ENCODE measurements around the gene ZSCAN30. TPM values are rescaled to one million over a fixed set of nuclear protein-coding genes. Genes with fewer than 3 reads are reported as not detected.

The ZSCAN30 gene
- total RNA-seq, 3 donors from 2014 or later = 9.7 to 14.9 (median 14.3) TPM

GRCh38 chr18:35282353-35282752, 7.7 kb downstream of the ZSCAN30 start:
- no peaks in the 10 kb centered on the region for H3K36me3 ChIP-seq (ENCODE audit: low read depth)
- peak; percentile 66 for ATAC-seq
- TF ChIP-seq, protein P1, sequence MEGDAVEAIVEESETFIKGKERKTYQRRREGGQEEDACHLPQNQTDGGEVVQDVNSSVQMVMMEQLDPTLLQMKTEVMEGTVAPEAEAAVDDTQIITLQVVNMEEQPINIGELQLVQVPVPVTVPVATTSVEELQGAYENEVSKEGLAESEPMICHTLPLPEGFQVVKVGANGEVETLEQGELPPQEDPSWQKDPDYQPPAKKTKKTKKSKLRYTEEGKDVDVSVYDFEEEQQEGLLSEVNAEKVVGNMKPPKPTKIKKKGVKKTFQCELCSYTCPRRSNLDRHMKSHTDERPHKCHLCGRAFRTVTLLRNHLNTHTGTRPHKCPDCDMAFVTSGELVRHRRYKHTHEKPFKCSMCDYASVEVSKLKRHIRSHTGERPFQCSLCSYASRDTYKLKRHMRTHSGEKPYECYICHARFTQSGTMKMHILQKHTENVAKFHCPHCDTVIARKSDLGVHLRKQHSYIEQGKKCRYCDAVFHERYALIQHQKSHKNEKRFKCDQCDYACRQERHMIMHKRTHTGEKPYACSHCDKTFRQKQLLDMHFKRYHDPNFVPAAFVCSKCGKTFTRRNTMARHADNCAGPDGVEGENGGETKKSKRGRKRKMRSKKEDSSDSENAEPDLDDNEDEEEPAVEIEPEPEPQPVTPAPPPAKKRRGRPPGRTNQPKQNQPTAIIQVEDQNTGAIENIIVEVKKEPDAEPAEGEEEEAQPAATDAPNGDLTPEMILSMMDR (IDR thresholded peaks at IDR 0.05) = no peak
- no peak overlapping the region for H3K4me3 ChIP-seq
- H3K4me1 ChIP-seq (ENCODE audit: low read depth) = no peaks in the 10 kb centered on the region
- DNase-seq = no peak
- intact Hi-C loops (cut with DNase I, micrococcal nuclease) = no loop called here
- H3K9me3 ChIP-seq = no peaks in the 10 kb centered on the region

DNA sequence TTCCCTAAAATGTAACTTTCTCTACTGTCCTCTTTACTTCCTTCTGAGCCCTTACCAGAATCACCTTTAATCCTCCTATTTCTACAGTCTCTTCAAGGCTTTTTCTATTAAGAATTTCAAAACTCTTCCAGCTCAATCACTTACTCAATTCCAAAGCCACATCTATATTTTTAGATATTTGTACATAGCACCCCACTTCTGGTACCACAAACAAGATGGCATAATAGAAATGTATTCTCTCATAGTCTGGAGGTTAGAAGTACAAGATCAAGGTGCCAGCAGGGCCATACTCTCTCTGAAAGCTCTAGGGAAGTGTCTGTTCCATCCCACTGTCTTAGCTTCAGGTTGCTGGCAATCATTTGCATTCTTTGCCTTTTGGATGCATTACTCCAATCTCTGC, 11.1 kb downstream of the ZSCAN30 start:
- ATAC-seq (no peak), DNase-seq (no peak)
- Histone ChIP-seq H3K4me1 (ENCODE audit: low read depth) (no peaks in the 10 kb centered on the region), H3K36me3 (ENCODE audit: low read depth) (no peaks in the 10 kb centered on the region), H3K9me3 (no peaks in the 10 kb centered on the region), H3K4me3 (no peak overlapping the region)
- TF ChIP-seq, protein P1 (IDR thresholded peaks at IDR 0.05) = no peak
- intact Hi-C loops (cut with DNase I, micrococcal nuclease) = no loop called here

DNA sequence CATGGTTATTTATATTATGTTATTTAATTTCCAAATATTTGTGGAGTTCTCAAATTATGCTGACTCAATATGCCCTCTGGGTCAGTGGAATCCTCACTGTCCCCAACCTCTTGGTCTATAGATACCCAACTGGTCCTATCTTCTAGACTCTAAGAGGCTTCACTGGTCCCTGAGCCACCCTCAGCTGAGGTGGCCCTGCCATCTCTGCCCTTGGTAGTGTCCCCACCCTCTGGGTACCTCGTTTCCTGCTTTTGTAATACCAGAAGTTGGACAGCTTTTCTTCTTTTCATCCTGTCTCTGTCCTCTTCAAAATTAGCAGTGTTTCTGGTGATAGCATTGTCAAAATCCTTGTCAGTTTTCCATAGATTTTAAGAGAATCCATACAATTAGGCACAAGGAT, 11.9 kb downstream of the ZSCAN30 start:
- intact Hi-C loops (cut with DNase I, micrococcal nuclease) = no loop called here
- TF ChIP-seq, protein P1 (IDR thresholded peaks at IDR 0.05) = no peak
- Histone ChIP-seq H3K9me3 (no peaks in the 10 kb centered on the region), H3K4me1 (ENCODE audit: low read depth) (no peaks in the 10 kb centered on the region), H3K4me3 (no peak overlapping the region), H3K36me3 (ENCODE audit: low read depth) (no peaks in the 10 kb centered on the region)
- no peak for DNase-seq
- ATAC-seq = no peak

DNA sequence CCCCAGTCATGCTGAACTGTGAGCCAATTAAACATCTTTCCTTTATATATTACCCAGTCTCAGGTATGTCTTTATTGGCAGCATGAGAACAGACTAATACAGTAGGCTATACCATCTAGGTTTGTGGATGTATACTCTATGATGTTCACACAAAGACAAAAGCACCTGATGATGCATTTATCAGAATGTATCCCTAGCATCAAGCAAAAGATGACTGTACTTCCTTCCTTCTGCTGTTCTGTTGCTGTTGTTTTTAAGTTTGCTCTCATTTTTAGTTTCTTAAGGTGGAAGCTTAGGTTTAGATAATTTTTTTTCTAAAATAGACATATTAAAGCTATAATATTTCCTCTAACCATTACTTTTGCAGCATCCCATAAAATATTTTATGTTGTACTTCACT, 12.4 kb downstream of the ZSCAN30 start:
- DNase-seq (no peak), ATAC-seq (no peak)
- intact Hi-C loops (cut with DNase I, micrococcal nuclease) = no loop called here
- H3K4me3 ChIP-seq = no peak overlapping the region
- H3K4me1 ChIP-seq (ENCODE audit: low read depth) = no peaks in the 10 kb centered on the region
- TF ChIP-seq, protein P1 (IDR thresholded peaks at IDR 0.05) = no peak
- H3K9me3 ChIP-seq = no peaks in the 10 kb centered on the region
- no peaks in the 10 kb centered on the region for H3K36me3 ChIP-seq (ENCODE audit: low read depth)

- TF ChIP-seq, protein P1 (IDR thresholded peaks at IDR 0.05) = no peak
- DNase-seq = no peak
- Histone ChIP-seq H3K4me1 (ENCODE audit: low read depth) (no peaks in the 10 kb centered on the region), H3K9me3 (no peaks in the 10 kb centered on the region), H3K36me3 (ENCODE audit: low read depth) (no peaks in the 10 kb centered on the region), H3K4me3 (no peak overlapping the region)
- intact Hi-C loops (cut with DNase I, micrococcal nuclease) = no loop called here
- ATAC-seq = no peak
Observed at GRCh38 chr18:35276267-35276666, 13.8 kb downstream of the ZSCAN30 start.

DNA sequence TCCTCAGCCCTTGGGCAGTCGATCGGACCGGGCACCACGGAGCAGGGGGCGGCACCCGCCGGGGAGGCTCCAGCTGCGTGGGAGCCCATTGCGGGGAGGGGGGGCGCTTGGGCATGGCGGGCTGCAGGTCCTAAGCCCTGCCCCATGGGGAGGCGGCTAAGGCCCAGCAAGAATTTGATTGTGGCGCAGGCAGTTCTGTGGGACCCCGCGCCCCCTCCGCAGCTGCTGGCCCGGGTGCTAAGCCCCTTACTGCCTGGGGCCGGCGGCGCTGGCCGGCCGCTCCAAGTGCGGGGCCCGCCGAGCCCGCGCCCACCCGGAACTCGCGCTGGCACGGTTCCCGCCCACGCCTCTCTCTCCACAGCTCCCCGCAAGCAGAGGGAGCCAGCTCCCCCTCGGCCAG, 18.4 kb downstream of the ZSCAN30 start:
- TF ChIP-seq, protein P1 (IDR thresholded peaks at IDR 0.05) = no peak
- Histone ChIP-seq H3K4me1 (ENCODE audit: low read depth) (no peaks in the 10 kb centered on the region), H3K4me3 (no peak overlapping the region), H3K36me3 (ENCODE audit: low read depth) (no peaks in the 10 kb centered on the region), H3K9me3 (no peaks in the 10 kb centered on the region)
- DNase-seq (no peak), ATAC-seq (no peak)
- intact Hi-C loops (cut with DNase I, micrococcal nuclease) = no loop called here

Measured in mucosa of descending colon (tissue), 3 donors.